KOPT-K1 (cell line): ENCODE results near the gene CAMKMT.

ENCODE experiments used
- H3K27ac ChIP-seq: fragments of 200-600 bp; sonication (generic); 2 replicates; pipeline ENCODE4 v1.5.1; 2016; ENCODE audit warnings: antibody characterized with exemption, mild to moderate bottlenecking, low read depth, low read length; ENCODE audit not compliant: poor library complexity, severe bottlenecking
- H3K36me3 ChIP-seq: fragments of 200-600 bp; sonication (generic); 2 replicates; pipeline ENCODE4 v1.5.1; 2017; ENCODE audit warnings: antibody characterized with exemption, mild to moderate bottlenecking, low read length, moderate library complexity; ENCODE audit not compliant: insufficient read depth
- H3K9me3 ChIP-seq: fragments of 200-600 bp; sonication (generic); 2 replicates; pipeline ENCODE4 v1.5.1; 2017; ENCODE audit warnings: antibody characterized with exemption, low read length, mild to moderate bottlenecking; ENCODE audit not compliant: insufficient read depth, poor library complexity, severe bottlenecking

The CAMKMT gene

DNA sequence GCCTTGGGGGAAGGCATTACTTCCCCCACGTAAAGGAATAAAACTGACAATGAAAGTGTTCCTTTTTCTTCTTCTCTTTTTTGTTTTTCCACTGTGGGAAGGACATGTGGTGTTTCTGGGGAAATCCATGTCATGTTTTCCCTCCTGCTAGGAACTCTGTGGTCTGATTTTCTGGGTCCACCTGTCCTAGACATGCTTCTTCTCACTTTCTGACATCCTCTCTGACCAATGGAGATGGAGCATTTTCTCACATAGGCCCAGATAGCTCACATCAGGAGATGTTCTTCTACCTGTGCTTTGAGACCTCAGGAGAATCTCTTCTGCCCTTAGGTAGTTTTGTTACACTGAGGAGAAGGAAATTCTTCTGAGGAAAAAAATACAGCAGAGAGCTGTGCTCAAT is 327.8 kb downstream of the CAMKMT start:
- Histone ChIP-seq H3K27ac (no peak overlapping the region), H3K9me3 (no peaks in the 10 kb centered on the region), H3K36me3 (no peaks in the 10 kb centered on the region)

- Histone ChIP-seq H3K36me3 (no peaks in the 10 kb centered on the region), H3K27ac (no peak overlapping the region)
These were observed 329.5 kb downstream of the CAMKMT start for GRCh38 chr2:44691174-44691785.

DNA sequence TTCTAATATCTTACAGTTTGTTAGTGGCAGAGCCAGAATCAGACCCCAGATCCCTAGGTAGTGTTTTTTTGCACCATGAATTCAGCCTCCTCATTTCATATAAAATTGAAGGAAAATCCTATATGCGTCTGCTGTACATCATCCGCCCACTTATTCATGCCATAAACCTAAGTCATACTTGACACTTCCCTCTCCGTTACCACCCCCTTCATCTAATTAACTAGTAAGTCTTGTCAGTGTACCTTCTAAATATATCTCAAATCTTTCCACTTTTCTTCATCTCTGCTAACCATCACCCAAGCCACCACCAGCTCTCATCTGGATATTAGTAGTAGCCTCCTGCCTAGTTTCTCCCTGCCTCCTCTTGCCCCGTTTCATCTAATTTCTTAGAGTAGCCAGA is 331.1 kb downstream of the CAMKMT start:
- Histone ChIP-seq H3K9me3 (no peaks in the 10 kb centered on the region), H3K27ac (no peak overlapping the region), H3K36me3 (no peaks in the 10 kb centered on the region)

More at GRCh38 chr2:44691174-44691785, 329.5 kb downstream of the CAMKMT start:
- no peaks in the 10 kb centered on the region for H3K9me3 ChIP-seq

GRCh38 chr2:44700824-44701223 is 339.1 kb downstream of the CAMKMT start:
- H3K27ac ChIP-seq = no peak overlapping the region
- H3K36me3 ChIP-seq = no peaks in the 10 kb centered on the region
- H3K9me3 ChIP-seq = no peaks in the 10 kb centered on the region

DNA sequence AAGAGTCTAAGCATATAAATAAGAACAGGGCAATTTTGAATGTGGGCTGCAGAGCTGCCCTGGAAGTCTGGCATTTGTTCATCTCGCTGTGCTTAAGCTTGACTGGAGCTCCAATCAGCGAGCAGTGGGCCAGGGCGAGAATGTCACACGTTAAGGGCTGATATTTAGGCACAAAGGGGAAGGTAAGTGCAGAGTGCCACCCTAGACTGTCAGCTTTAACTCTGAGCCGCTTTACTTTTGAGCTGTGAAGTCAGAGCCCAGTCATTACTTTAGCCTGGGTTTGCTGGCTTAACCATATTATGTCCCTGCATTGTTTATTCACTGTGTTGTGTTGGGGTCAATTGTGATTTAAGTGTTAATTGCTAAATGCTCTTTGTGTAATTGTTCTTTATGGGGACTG is 343.6 kb downstream of the CAMKMT start:
- Histone ChIP-seq H3K36me3 (no peaks in the 10 kb centered on the region), H3K9me3 (no peaks in the 10 kb centered on the region), H3K27ac (no peak overlapping the region)

DNA sequence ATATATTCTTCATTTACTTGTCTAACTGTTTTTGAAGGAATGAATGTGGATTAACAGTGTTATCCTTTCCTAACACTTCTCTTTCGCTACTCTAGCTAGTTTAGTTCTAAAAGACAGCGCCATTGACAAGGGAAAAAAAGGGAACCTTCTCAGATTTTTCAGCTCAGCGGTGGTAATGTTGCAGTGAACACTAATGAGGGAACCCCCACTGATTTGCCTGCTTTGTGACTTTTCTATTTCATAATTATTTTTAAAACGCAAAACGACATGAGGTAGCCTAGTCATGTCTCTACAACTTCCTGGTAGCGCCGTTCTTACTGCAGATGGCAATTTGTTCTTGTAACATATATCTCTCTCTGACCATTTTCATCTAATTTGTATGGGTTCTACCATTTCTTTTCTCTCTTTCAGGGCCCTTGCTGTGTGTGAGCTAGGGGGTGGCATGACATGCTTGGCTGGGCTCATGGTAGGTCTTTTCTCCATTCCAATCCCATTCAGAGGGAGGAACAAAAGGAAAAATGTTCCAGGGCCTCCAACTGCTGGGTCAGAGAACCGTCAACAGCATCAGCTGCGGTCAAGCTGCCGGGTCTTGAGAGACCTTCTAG is 344.2 kb downstream of the CAMKMT start:
- no peaks in the 10 kb centered on the region for H3K9me3 ChIP-seq
- no peak overlapping the region for H3K27ac ChIP-seq

DNA sequence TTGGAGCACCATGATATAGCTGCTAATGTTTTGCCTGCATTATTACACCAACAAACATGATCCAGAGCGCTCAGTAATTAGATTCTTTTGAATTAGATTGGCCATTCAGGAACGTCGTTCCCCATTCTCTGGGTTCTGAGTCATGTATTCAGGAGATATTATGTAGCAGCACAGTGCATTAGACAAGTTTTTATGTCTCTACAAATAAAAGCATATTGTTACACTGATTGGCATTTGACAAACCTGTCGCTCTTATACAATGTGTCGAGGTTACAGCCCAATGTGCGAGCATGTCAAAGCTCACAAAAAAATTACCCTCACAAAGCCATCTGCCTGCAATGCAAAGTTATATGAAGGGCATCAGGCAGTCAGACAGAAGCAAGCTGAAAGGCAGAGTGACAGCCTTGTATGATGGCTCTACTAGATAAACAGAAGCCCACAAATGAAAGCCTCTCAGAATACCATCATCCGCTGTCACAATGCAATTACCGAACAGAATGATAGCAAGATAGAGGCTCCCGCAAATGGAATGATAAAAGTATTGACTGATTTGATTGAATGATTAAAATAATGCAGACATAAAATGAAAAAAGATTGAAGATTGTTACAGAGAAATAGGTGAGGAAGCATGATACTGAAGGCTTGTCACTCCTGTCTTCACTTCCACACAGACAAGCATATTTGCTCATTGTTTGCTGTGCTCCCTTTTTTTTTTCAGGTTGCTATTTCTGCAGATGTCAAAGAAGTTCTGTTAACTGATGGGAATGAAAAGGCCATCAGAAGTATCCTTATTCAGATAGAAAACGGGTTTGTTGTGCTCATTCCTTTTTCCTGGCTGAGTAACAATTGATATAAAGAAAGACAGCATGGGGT is 345.2 kb downstream of the CAMKMT start:
- H3K27ac ChIP-seq = no peak overlapping the region
- no peaks in the 10 kb centered on the region for H3K9me3 ChIP-seq
- H3K36me3 ChIP-seq = no peaks in the 10 kb centered on the region

More for the DNA sequence above, 344.2 kb downstream of the CAMKMT start:
- no peaks in the 10 kb centered on the region for H3K36me3 ChIP-seq

GRCh38 chr2:44707945-44708660 is 346.4 kb downstream of the CAMKMT start:
- no peak overlapping the region for H3K27ac ChIP-seq
- H3K9me3 ChIP-seq = no peaks in the 10 kb centered on the region
- no peaks in the 10 kb centered on the region for H3K36me3 ChIP-seq

DNA sequence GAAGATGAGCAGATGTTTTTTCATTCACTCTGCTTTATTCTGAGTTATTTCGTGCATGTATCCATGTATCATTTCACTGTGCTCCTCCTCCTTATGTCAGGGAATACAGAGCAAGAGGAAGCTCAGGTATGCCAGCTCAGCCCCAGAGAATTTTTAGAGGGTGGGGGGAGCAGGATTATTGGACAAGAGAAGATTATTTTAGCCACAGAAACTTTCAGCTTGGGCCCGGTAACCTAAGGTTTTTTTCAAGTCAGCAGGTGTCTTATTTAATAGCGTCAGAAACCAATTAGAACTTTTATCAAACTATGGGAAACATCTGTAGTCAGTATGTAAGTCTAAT is 346.9 kb downstream of the CAMKMT start:
- Histone ChIP-seq H3K9me3 (no peaks in the 10 kb centered on the region), H3K36me3 (no peaks in the 10 kb centered on the region), H3K27ac (no peak overlapping the region)

- Histone ChIP-seq H3K9me3 (no peaks in the 10 kb centered on the region), H3K27ac (no peak overlapping the region)
These were observed 351.4 kb downstream of the CAMKMT start for GRCh38 chr2:44713170-44713569.

DNA sequence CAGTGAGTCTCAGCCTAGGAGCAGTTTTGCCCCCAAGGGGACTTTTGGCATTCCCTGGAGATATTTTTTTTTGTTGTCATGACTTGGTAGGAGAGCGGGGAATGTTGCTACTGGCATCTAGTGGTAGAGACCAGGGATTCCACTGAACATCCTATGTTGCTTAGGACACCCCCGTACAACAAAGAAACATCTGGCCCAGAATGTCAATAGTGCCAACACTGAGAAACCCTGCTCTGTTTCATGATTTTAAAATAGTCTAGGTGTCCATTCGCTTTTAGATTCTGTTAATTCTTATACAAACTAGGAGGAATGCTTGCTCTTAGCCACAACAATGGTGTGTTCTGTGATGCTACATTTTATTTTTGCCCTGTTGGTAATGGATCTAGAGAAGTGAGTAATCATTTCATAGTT is 353.9 kb downstream of the CAMKMT start:
- H3K36me3 ChIP-seq = no peaks in the 10 kb centered on the region
- H3K27ac ChIP-seq = no peak overlapping the region
- H3K9me3 ChIP-seq = no peaks in the 10 kb centered on the region

More at GRCh38 chr2:44713170-44713569, 351.4 kb downstream of the CAMKMT start:
- H3K36me3 ChIP-seq = no peaks in the 10 kb centered on the region

GRCh38 chr2:44716131-44716530 is 354.4 kb downstream of the CAMKMT start:
- no peaks in the 10 kb centered on the region for H3K9me3 ChIP-seq
- H3K36me3 ChIP-seq = no peaks in the 10 kb centered on the region
- no peak overlapping the region for H3K27ac ChIP-seq

- Histone ChIP-seq H3K9me3 (no peaks in the 10 kb centered on the region), H3K27ac (no peak overlapping the region), H3K36me3 (no peaks in the 10 kb centered on the region)
These were observed 356.7 kb downstream of the CAMKMT start for GRCh38 chr2:44718431-44718830.

GRCh38 chr2:44719562-44719961 is 357.8 kb downstream of the CAMKMT start:
- Histone ChIP-seq H3K27ac (no peak overlapping the region), H3K36me3 (no peaks in the 10 kb centered on the region), H3K9me3 (no peaks in the 10 kb centered on the region)

DNA sequence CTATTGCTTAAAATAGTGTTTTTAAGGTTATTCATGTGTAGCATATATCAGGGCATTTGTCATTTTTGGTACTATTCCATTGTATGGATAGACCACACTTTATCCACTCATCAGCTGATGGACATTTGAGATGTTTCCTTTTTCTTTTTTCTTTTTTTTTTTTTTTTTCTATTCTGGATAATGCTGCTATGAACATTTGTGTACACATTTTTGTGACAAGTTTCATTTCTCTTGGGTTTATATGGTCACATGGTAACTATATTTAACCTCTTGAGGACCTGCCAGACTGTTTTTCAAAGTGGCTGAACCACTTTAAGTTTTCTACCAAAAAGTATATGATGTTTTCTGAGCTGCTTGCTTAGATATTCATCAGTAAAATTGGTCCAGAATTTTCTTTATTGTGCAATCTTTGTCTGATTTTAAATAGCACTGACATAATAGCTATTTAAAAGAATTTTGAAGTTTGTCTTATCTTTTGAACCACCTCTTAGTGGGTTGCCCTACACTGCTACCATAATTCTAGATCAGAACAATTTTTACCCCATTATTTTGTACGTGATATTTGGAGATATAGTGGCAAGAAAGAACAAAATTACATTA is 360.4 kb downstream of the CAMKMT start:
- Histone ChIP-seq H3K27ac (no peak overlapping the region), H3K36me3 (no peaks in the 10 kb centered on the region), H3K9me3 (no peaks in the 10 kb centered on the region)
